OCI-LY7 (cell line): ENCODE results near the gene URB2. TPM values are rescaled to one million over a fixed set of nuclear protein-coding genes. Genes with fewer than 3 reads are reported as not detected.

Experiments
- BruUV-seq: library from RNA; stranded (reverse); fragments of 400-500 nt; replicated peaks from 2 replicates; lab custom pipeline; 2021; lab: Mats Ljungman, UMichigan
- CTCF ChIA-PET: fragments of 300-600 bp; sonication (Branson Sonifier 250); formaldehyde crosslinking; loops from one replicate; lab custom pipeline; 2022; ENCODE audit warnings: antibody characterized with exemption; ENCODE audit not compliant: unreplicated experiment; lab: Charles Lee
- POLR2A ChIA-PET: fragments of 300-600 bp; sonication (Branson Sonifier 250); formaldehyde crosslinking; loops from one replicate; lab custom pipeline; 2022; ENCODE audit warnings: antibody characterized with exemption; lab: Charles Lee
- DNase-seq: peaks from one replicate; pipeline ENCODE4 v3.0.0-alpha.2; 2015; ENCODE audit warnings: low spot score
- H2AFZ ChIP-seq: fragments of 200-600 bp; sonication (generic), shearing (Covaris generic); 2 replicates; pipeline ENCODE4 v1.6.1; 2014; ENCODE audit warnings: mild to moderate bottlenecking, antibody characterized with exemption, low read length, moderate library complexity
- H3K27ac ChIP-seq: fragments of 200-600 bp; sonication (generic); 2 replicates; pipeline ENCODE4 v1.5.1; 2014; ENCODE audit warnings: mixed run types, low read depth, mild to moderate bottlenecking, moderate library complexity, low read length, inconsistent platforms; ENCODE audit not compliant: poor library complexity, severe bottlenecking
- H3K36me3 ChIP-seq: fragments of 200-600 bp; sonication (generic); 2 replicates; pipeline ENCODE4 v1.6.1; 2014; ENCODE audit warnings: mild to moderate bottlenecking, antibody characterized with exemption, low read length, moderate library complexity, mixed read lengths; ENCODE audit not compliant: insufficient read depth
- H3K4me1 ChIP-seq: fragments of 200-600 bp; sonication (generic); 2 replicates; pipeline ENCODE4 v1.5.1; 2014; ENCODE audit warnings: mild to moderate bottlenecking, low read length; ENCODE audit not compliant: insufficient read depth, poor library complexity, severe bottlenecking
- H3K4me2 ChIP-seq: fragments of 200-600 bp; sonication (generic); 2 replicates; pipeline ENCODE4 v1.6.1; 2014; ENCODE audit warnings: mild to moderate bottlenecking, low read length
- H3K4me3 ChIP-seq: fragments of 200-600 bp; sonication (generic); 2 replicates; pipeline ENCODE4 v1.5.1; 2014; ENCODE audit warnings: mild to moderate bottlenecking, low read depth, low read length; ENCODE audit not compliant: poor library complexity, severe bottlenecking
- H3K79me2 ChIP-seq: fragments of 200-600 bp; sonication (generic); 2 replicates; pipeline ENCODE4 v1.6.1; 2016; ENCODE audit warnings: low read depth, mild to moderate bottlenecking, low read length, moderate library complexity, mixed read lengths; ENCODE audit not compliant: insufficient read depth
- H3K9me2 ChIP-seq: fragments of 200-600 bp; sonication (generic); 2 replicates; pipeline ENCODE4 v1.6.1; 2016; ENCODE audit warnings: mild to moderate bottlenecking, low read length, mixed read lengths; ENCODE audit not compliant: insufficient read depth
- H3K9me3 ChIP-seq: fragments of 200-600 bp; sonication (generic); 2 replicates; pipeline ENCODE4 v1.6.1; 2014; ENCODE audit warnings: mild to moderate bottlenecking, mixed run types, low read length, mixed read lengths
- H4K20me1 ChIP-seq: fragments of 200-600 bp; sonication (generic); 2 replicates; pipeline ENCODE4 v1.6.1; 2014; ENCODE audit warnings: mild to moderate bottlenecking, antibody characterized with exemption, low read length, moderate library complexity, mixed read lengths; ENCODE audit not compliant: insufficient read depth
- CTCF ChIP-seq: fragments of 200-600 bp; sonication (generic); conservative IDR thresholded peaks from 2 replicates; pipeline ENCODE4 v1.5.1; 2014; ENCODE audit warnings: mild to moderate bottlenecking, antibody characterized with exemption, low read length, moderate library complexity, mixed read lengths
- EZH2phosphoT487 ChIP-seq: fragments of 200-600 bp; sonication (generic); IDR thresholded peaks from 2 replicates; pipeline ENCODE4 v1.6.1; 2018; ENCODE audit warnings: low read depth, borderline replicate concordance, mild to moderate bottlenecking, mixed run types, antibody characterized with exemption, low read length, moderate library complexity, mixed read lengths
- intact Hi-C: fragments of 100-400 bp; cut with micrococcal nuclease; formaldehyde crosslinking; loops from one replicate; pipeline ENCODE4 v1.10.0; 2022; ENCODE audit not compliant: unreplicated experiment
- total RNA-seq, 2 experiments: library from RNA; depleted of rRNA in 1 of 2; stranded (reverse); fragments of >200 nt in 1 of 2; shearing (Covaris generic) in 1 of 2; gene quantifications; 2 replicates each; pipeline ENCODE4 v1.2.3, GENCODE V29; 2014 to 2022

The URB2 gene
- total RNA-seq, 2 experiments from 2014 or later, result 25.1 to 30.2 TPM

- no peak overlapping the region for H2AFZ ChIP-seq
- no peak overlapping the region for H3K4me2 ChIP-seq
- BruUV-seq, result no TSS peak
- no peak overlapping the region for H3K4me3 ChIP-seq
- no peaks in the 10 kb centered on the region for H3K79me2 ChIP-seq
- POLR2A ChIA-PET, result interaction anchor here (0.6 kb wide), 1 partner anchor 616 kb away, joined by 3 read pairs; no protein-coding TSS in a partner anchor
- no peak for TF ChIP-seq EZH2phosphoT487
- no peak for TF ChIP-seq CTCF
- H3K36me3 ChIP-seq, result peaks cover 4% of the 10 kb centered on the region; the same call in 1 of the 2 replicates
- CTCF ChIA-PET, result no interaction called here
- no peak for DNase-seq
- intact Hi-C loops, result no loop called here
- H4K20me1 ChIP-seq, result no peaks in the 10 kb centered on the region
- H3K4me1 ChIP-seq, result peaks cover 6% of the 10 kb centered on the region
- H3K9me3 ChIP-seq, result no peaks in the 10 kb centered on the region
- no peak overlapping the region for H3K27ac ChIP-seq
- no peaks in the 10 kb centered on the region for H3K9me2 ChIP-seq
Observed at GRCh38 chr1:229674042-229674441, 48.0 kb downstream of the URB2 start.

GRCh38 chr1:229675396-229675795 lies 49.3 kb downstream of the URB2 start:
- ChIA-PET POLR2A (interaction anchor here (0.7 to 1.5 kb wide), 6 partner anchors 8 to 569 kb away, joined by 3 to 6 read pairs (median 4); no protein-coding TSS in a partner anchor), CTCF (interaction anchor here (0.6 kb wide), 1 partner anchor 422 kb away, joined by 4 read pairs; no protein-coding TSS in a partner anchor)
- DNase-seq, result no peak
- Histone ChIP-seq H3K4me1 (peaks cover 6% of the 10 kb centered on the region), H3K27ac (no peak overlapping the region), H3K9me2 (no peaks in the 10 kb centered on the region), H3K9me3 (no peaks in the 10 kb centered on the region), H3K79me2 (no peaks in the 10 kb centered on the region), H3K4me3 (no peak overlapping the region), H4K20me1 (no peaks in the 10 kb centered on the region), H2AFZ (no peak overlapping the region), H3K36me3 (no peaks in the 10 kb centered on the region), H3K4me2 (no peak overlapping the region)
- BruUV-seq, result no TSS peak
- no peak for TF ChIP-seq CTCF
- intact Hi-C loops, result no loop called here

- H3K4me2 ChIP-seq, result no peak overlapping the region
- H3K36me3 ChIP-seq, result no peaks in the 10 kb centered on the region; the same call in 1 of the 2 replicates
- BruUV-seq, result no TSS peak
- H3K27ac ChIP-seq, result no peak overlapping the region
- intact Hi-C loops, result no loop called here
- DNase-seq, result no peak
- H3K9me2 ChIP-seq, result no peaks in the 10 kb centered on the region
- no peak overlapping the region for H3K4me3 ChIP-seq
- TF ChIP-seq EZH2phosphoT487 (no peak), CTCF (no peak)
- H3K9me3 ChIP-seq, result peaks cover 33% of the 10 kb centered on the region
- no peak overlapping the region for H2AFZ ChIP-seq
- POLR2A ChIA-PET, result no interaction called here
- CTCF ChIA-PET, result no interaction called here
- H3K79me2 ChIP-seq, result no peaks in the 10 kb centered on the region
- peaks cover 8% of the 10 kb centered on the region for H3K4me1 ChIP-seq
- H4K20me1 ChIP-seq, result no peaks in the 10 kb centered on the region
Observed at GRCh38 chr1:229685149-229685548, 59.1 kb downstream of the URB2 start.
